ENCODE results near the gene YWHAQ. TPM values are rescaled to one million over a fixed set of nuclear protein-coding genes. Genes with fewer than 3 reads are reported as not detected.

The YWHAQ gene
- polyA plus RNA-seq, 2 of the 4 experiments (the other 2 are of a cell fraction): 661 to 833 TPM

DNA sequence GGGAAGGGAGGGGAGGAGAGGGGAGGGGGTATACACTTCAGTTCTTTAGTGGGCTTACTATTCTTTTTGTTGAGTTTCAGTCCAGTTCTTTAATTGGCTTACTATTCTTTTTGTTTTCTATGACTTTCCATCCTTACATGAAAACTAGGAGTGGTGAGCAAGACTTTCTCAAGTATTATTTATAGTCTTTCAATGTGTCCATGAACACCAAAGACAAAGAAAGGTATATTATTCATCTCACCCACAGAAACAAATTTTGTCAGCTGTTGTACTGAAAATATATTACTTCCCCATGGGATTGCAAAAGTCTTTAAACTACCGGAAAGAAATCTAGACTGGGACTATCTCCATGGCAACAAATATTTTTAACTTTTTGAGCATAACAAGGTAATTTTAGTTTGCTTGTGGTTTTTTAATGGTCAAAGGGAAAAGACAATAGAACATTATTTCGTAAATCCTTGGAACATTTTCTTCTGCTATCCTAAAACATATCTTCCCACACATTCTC, 92.7 kb downstream of the YWHAQ start:
- FAIRE-seq (no peak), DNase-seq (ENCODE audit: low read depth in 1 of 2, low spot score in 1 of 2) (peak; percentile 43 to 47), ATAC-seq (peak; percentile 30 to 39; a peak in 2 of 6 replicates)
- Histone ChIP-seq H3K4me3 (no peak overlapping the region), H3K9me3 (no peaks in the 10 kb centered on the region), H3K4me1 (peaks cover 53% of the 10 kb centered on the region), H3K27ac (peak overlapping the region in 1 of 2 experiments; percentile 47; a peak in 3 of 6 replicates), H3K4me2 (peak overlapping the region; percentile 45)
- ChIA-PET POLR2A (interaction anchor here (0.6 to 2.9 kb wide), 2 partner anchors 18 to 56 kb away, joined by 3 to 14 read pairs; partner anchors contain the start of gene ADAM17), CTCF (interaction anchor here (0.7 to 1.1 kb wide), 4 partner anchors 12 to 63 kb away, joined by 3 to 5 read pairs (median 3); partner anchors contain the start of genes ADAM17 and IAH1)
- 60% methylated on average over 2 of the region's 2 CpGs for WGBS (ENCODE audit: missing lambda C conversion rate)
- TF ChIP-seq JUN (IDR thresholded peaks at IDR 0.05) (no peak), FOSL2 (IDR thresholded peaks at IDR 0.05) (no peak), FOSL2 (CRISPR knock-in tag; IDR thresholded peaks at IDR 0.05) (peak; percentile 20; the same call in 1 of the 2 replicates)
- TF ChIP-seq, protein P1, sequence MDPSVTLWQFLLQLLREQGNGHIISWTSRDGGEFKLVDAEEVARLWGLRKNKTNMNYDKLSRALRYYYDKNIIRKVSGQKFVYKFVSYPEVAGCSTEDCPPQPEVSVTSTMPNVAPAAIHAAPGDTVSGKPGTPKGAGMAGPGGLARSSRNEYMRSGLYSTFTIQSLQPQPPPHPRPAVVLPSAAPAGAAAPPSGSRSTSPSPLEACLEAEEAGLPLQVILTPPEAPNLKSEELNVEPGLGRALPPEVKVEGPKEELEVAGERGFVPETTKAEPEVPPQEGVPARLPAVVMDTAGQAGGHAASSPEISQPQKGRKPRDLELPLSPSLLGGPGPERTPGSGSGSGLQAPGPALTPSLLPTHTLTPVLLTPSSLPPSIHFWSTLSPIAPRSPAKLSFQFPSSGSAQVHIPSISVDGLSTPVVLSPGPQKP (IDR thresholded peaks at IDR 0.05; ENCODE audit: low read depth, low read length): no peak

GRCh38 chr2:9536504-9536903, 94.3 kb downstream of the YWHAQ start:
- Histone ChIP-seq H3K4me3 (peak overlapping the region; percentile 20; the same call in 1 of the 3 replicates), H3K4me2 (peak overlapping the region; percentile 82), H3K4me1 (peaks cover 53% of the 10 kb centered on the region), H3K27ac (peak overlapping the region; percentile 45 to 60; a peak in 5 of 6 replicates), H3K9me3 (no peaks in the 10 kb centered on the region)
- ChIA-PET CTCF (interaction anchor here (0.9 to 1.6 kb wide), 5 partner anchors 8 to 23 kb away, joined by 3 to 7 read pairs (median 3); partner anchors contain the start of gene ADAM17), POLR2A (interaction anchor here (1.0 to 2.4 kb wide), 2 partner anchors 17 to 19 kb away, joined by 5 to 12 read pairs; partner anchors contain the start of gene ADAM17)
- peak; percentile 24 to 32 for DNase-seq (ENCODE audit: low read depth in 1 of 2, low spot score in 1 of 2)
- FAIRE-seq: peak; percentile 92
- peak in 1 of 2 experiments; percentile 65; a peak in 3 of 6 replicates for ATAC-seq
- no peak for TF ChIP-seq CTCF (IDR thresholded peaks at IDR 0.05)
- TF ChIP-seq, protein P2, sequence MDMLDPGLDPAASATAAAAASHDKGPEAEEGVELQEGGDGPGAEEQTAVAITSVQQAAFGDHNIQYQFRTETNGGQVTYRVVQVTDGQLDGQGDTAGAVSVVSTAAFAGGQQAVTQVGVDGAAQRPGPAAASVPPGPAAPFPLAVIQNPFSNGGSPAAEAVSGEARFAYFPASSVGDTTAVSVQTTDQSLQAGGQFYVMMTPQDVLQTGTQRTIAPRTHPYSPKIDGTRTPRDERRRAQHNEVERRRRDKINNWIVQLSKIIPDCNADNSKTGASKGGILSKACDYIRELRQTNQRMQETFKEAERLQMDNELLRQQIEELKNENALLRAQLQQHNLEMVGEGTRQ (IDR thresholded peaks at IDR 0.05): 0 out of 2 replicates have a peak, but pooled peaks have one; percentile 25
- TF ChIP-seq, protein P3, sequence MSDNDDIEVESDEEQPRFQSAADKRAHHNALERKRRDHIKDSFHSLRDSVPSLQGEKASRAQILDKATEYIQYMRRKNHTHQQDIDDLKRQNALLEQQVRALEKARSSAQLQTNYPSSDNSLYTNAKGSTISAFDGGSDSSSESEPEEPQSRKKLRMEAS (IDR thresholded peaks at IDR 0.05): 0 out of 2 replicates have a peak, but pooled peaks have one; percentile 44
- TF ChIP-seq, protein P4, sequence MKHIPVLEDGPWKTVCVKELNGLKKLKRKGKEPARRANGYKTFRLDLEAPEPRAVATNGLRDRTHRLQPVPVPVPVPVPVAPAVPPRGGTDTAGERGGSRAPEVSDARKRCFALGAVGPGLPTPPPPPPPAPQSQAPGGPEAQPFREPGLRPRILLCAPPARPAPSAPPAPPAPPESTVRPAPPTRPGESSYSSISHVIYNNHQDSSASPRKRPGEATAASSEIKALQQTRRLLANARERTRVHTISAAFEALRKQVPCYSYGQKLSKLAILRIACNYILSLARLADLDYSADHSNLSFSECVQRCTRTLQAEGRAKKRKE (CRISPR knock-in tag; IDR thresholded peaks at IDR 0.05; ENCODE audit: low read depth): no peak
- no peak for TF ChIP-seq EHF (CRISPR knock-in tag; IDR thresholded peaks at IDR 0.05)
- WGBS (ENCODE audit: missing lambda C conversion rate): 41% methylated on average over 6 of the region's 6 CpGs

DNA sequence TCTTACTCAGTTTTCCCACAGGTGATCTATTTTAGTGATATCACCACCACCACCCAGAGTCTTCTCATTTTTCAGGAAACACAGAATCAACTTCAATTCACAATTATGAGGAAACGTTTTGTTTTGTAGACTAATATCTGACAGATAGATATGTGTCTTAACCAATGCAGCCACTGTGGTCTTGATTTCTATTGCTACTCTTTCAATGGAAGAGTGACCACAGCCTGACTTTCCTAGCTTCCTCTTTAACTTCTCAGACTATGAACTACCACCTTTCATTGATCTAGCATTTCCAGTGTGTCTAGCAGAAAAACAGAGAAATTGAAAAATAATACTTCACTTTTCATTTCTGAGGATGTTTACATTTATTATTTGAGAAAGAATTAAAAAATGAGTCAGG, 95.6 kb downstream of the YWHAQ start:
- no peak overlapping the region; a peak in 1 of 6 replicates for H3K27ac ChIP-seq
- peak overlapping the region; percentile 82; the same call in 2 of the 3 replicates for H3K4me2 ChIP-seq
- no peaks in the 10 kb centered on the region for H3K9me3 ChIP-seq
- ATAC-seq (no peak), FAIRE-seq (no peak), DNase-seq (ENCODE audit: low read depth in 1 of 2, low spot score in 1 of 2) (no peak)
- WGBS (ENCODE audit: missing lambda C conversion rate): 32% methylated on average over 1 of the region's 1 CpG
- TF ChIP-seq ZNF302 (CRISPR knock-in tag; IDR thresholded peaks at IDR 0.05) (no peak), EHF (CRISPR knock-in tag; IDR thresholded peaks at IDR 0.05) (no peak), JUN (IDR thresholded peaks at IDR 0.05) (no peak), FOXS1 (CRISPR knock-in tag; IDR thresholded peaks at IDR 0.05) (no peak), ZFP36 (IDR thresholded peaks at IDR 0.05; ENCODE audit: borderline replicate concordance, partially characterized antibody) (no peak), PHF8 (IDR thresholded peaks at IDR 0.05; ENCODE audit: borderline replicate concordance, low read depth) (no peak), HDAC2 (IDR thresholded peaks at IDR 0.05) (no peak), CBX8 (IDR thresholded peaks at IDR 0.05) (no peak), FOSL2 (IDR thresholded peaks at IDR 0.05) (no peak), FOSL2 (CRISPR knock-in tag; IDR thresholded peaks at IDR 0.05) (no peak), BCL3 (IDR thresholded peaks at IDR 0.05) (no peak)
- TF ChIP-seq, protein P5, sequence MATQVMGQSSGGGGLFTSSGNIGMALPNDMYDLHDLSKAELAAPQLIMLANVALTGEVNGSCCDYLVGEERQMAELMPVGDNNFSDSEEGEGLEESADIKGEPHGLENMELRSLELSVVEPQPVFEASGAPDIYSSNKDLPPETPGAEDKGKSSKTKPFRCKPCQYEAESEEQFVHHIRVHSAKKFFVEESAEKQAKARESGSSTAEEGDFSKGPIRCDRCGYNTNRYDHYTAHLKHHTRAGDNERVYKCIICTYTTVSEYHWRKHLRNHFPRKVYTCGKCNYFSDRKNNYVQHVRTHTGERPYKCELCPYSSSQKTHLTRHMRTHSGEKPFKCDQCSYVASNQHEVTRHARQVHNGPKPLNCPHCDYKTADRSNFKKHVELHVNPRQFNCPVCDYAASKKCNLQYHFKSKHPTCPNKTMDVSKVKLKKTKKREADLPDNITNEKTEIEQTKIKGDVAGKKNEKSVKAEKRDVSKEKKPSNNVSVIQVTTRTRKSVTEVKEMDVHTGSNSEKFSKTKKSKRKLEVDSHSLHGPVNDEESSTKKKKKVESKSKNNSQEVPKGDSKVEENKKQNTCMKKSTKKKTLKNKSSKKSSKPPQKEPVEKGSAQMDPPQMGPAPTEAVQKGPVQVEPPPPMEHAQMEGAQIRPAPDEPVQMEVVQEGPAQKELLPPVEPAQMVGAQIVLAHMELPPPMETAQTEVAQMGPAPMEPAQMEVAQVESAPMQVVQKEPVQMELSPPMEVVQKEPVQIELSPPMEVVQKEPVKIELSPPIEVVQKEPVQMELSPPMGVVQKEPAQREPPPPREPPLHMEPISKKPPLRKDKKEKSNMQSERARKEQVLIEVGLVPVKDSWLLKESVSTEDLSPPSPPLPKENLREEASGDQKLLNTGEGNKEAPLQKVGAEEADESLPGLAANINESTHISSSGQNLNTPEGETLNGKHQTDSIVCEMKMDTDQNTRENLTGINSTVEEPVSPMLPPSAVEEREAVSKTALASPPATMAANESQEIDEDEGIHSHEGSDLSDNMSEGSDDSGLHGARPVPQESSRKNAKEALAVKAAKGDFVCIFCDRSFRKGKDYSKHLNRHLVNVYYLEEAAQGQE (IDR thresholded peaks at IDR 0.05): no peak
- no peak overlapping the region for H3K4me3 ChIP-seq
- ChIA-PET POLR2A (interaction anchor here (2.4 kb wide), 1 partner anchor 20 kb away, joined by 12 read pairs; the partner anchor contains the start of gene ADAM17), CTCF (interaction anchor here (0.5 to 1.0 kb wide), 2 partner anchors 20 to 488 kb away, joined by 3 to 5 read pairs; partner anchors contain the start of gene ADAM17)
- peaks cover 51% of the 10 kb centered on the region for H3K4me1 ChIP-seq
